Measurements from ENCODE around the gene RGL4. TPM values are rescaled to one million over a fixed set of nuclear protein-coding genes. Genes with fewer than 3 reads are reported as not detected.

The RGL4 gene, protein sequence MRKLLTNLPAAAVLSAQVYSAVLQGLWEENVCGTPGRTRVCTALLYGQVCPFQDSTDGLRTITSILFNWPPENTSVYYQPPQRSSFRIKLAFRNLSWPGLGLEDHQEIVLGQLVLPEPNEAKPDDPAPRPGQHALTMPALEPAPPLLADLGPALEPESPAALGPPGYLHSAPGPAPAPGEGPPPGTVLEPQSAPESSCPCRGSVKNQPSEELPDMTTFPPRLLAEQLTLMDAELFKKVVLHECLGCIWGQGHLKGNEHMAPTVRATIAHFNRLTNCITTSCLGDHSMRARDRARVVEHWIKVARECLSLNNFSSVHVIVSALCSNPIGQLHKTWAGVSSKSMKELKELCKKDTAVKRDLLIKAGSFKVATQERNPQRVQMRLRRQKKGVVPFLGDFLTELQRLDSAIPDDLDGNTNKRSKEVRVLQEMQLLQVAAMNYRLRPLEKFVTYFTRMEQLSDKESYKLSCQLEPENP
- total RNA-seq, result not detected in 2 replicates

DNA sequence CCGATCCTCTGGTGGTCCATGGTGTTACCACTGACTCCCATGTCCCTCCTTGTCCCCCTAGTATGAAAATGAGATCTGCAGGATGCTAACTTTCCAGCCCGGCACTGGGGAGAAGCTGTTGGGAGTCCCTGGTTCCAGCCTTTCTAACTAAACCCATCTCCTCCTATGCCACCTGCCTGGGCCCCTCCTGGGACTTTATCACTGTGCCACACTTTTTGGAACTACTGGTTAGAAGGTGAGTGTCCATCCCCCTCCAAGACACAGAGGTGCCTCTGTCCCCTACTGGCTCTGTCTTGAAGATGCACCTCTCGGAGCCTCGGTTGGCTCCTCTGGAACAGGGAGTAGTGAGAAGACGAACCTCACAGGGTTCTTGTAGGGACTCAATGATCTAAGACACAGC lies at the start of gene RGL4:
TSS of gene RGL4 (plus strand) at position 301 of the 400 bp plus-strand sequence. CDS start 1,018 bp downstream, outside the sequence.

Other genes with a start within 250 kb of the RGL4 start
- gene IGLL1, start 110.7 kb upstream of the RGL4 start, total RNA-seq, result not detected in 2 replicates
- 0.37 TPM in 1 of 2 replicates, not detected in the other for gene DRICH1, start 58.7 kb upstream of the RGL4 start, total RNA-seq
- gene ZNF70, start 60.1 kb downstream of the RGL4 start, total RNA-seq, result 2.6 and 3.4 TPM in 2 replicates
- not detected in 2 replicates for gene VPREB3, start 63.4 kb downstream of the RGL4 start, total RNA-seq
- gene C22orf15, start 72.0 kb downstream of the RGL4 start, total RNA-seq, result 3.0 and 4.3 TPM in 2 replicates
- gene CHCHD10, start 77.0 kb downstream of the RGL4 start, total RNA-seq, result 2.8 and 6.0 TPM in 2 replicates
- gene MMP11, start 81.8 kb downstream of the RGL4 start, total RNA-seq, result 9.2 and 19.8 TPM in 2 replicates
- gene SMARCB1, start 96.0 kb downstream of the RGL4 start, total RNA-seq, result 17.4 and 23.4 TPM in 2 replicates
- 0.14 and 0.37 TPM in 2 replicates for gene DERL3, start 148.0 kb downstream of the RGL4 start, total RNA-seq
- 11.9 and 13.1 TPM in 2 replicates for gene SLC2A11, start 166.9 kb downstream of the RGL4 start, total RNA-seq
- 460 and 480 TPM in 2 replicates for gene MIF, start 203.4 kb downstream of the RGL4 start, total RNA-seq

Data from smooth muscle cell of bladder (primary cell).